Measurements from ENCODE around the gene GALNT1. TPM values are rescaled to one million over a fixed set of nuclear protein-coding genes. Genes with fewer than 3 reads are reported as not detected.

Gene GALNT1
- total RNA-seq, 4 donors from 2014 or later, result 38.7 to 52.1 (median 46.8) TPM

- WGBS, 2 donors (ENCODE audit: low coverage in 1 of 2), result 25 to 85% methylated on average over 1 of the region's 1 CpG
- Histone ChIP-seq H3K9me3 (no peaks in the 10 kb centered on the region), H3K27ac (no peak overlapping the region), H3K4me1 (peaks cover 0 to 30% (median 5%) of the 10 kb centered on the region in 3 donors), H3K27me3 (no peaks in the 10 kb centered on the region), H3K4me3 (no peak overlapping the region), H3K36me3 (peaks cover 0 to 32% of the 10 kb centered on the region in 2 donors)
- ATAC-seq, result no peak
- TF ChIP-seq POLR2AphosphoS5 (IDR thresholded peaks at IDR 0.05) (no peak), POLR2A (IDR thresholded peaks at IDR 0.05) (no peak), EP300 (IDR thresholded peaks at IDR 0.05) (no peak), CTCF (IDR thresholded peaks at IDR 0.05) (no peak)
These were observed 100.8 kb downstream of the GALNT1 start for GRCh38 chr18:35682281-35682867.

- no peak for ATAC-seq
- H3K27ac ChIP-seq, result no peak overlapping the region
- 90 to 91% methylated on average over 1 of the region's 1 CpG for WGBS, 2 donors (ENCODE audit: low coverage in 1 of 2)
These were observed 101.5 kb downstream of the GALNT1 start for GRCh38 chr18:35683021-35683420.

GRCh38 chr18:35688757-35689156 lies 107.2 kb downstream of the GALNT1 start:
- no peak overlapping the region for H3K27ac ChIP-seq
- WGBS, 2 donors (ENCODE audit: low coverage in 1 of 2), result 92% methylated on average over 1 of the region's 1 CpG
- no peak for TF ChIP-seq POLR2AphosphoS5 (IDR thresholded peaks at IDR 0.05)
- TF ChIP-seq CTCF (IDR thresholded peaks at IDR 0.05), result no peak
- no peak for TF ChIP-seq POLR2A (IDR thresholded peaks at IDR 0.05)
- TF ChIP-seq EP300 (IDR thresholded peaks at IDR 0.05), result no peak
- H3K4me3 ChIP-seq, result no peak overlapping the region
- H3K27me3 ChIP-seq, result no peaks in the 10 kb centered on the region
- peaks cover 4 to 62% of the 10 kb centered on the region in 2 donors for H3K36me3 ChIP-seq
- H3K4me1 ChIP-seq, result peaks cover 0 to 8% (median 0%) of the 10 kb centered on the region in 3 donors
- no peaks in the 10 kb centered on the region for H3K9me3 ChIP-seq
- ATAC-seq, result no peak

More at GRCh38 chr18:35683021-35683420, 101.5 kb downstream of the GALNT1 start:
- H3K27me3 ChIP-seq, result no peaks in the 10 kb centered on the region
- TF ChIP-seq CTCF (IDR thresholded peaks at IDR 0.05) (no peak), POLR2AphosphoS5 (IDR thresholded peaks at IDR 0.05) (no peak), POLR2A (IDR thresholded peaks at IDR 0.05) (no peak), EP300 (IDR thresholded peaks at IDR 0.05) (no peak)
- peaks cover 0 to 30% (median 5%) of the 10 kb centered on the region in 3 donors for H3K4me1 ChIP-seq
- H3K4me3 ChIP-seq, result no peak overlapping the region
- H3K9me3 ChIP-seq, result no peaks in the 10 kb centered on the region
- peaks cover 0 to 33% of the 10 kb centered on the region in 2 donors for H3K36me3 ChIP-seq

- H3K4me1 ChIP-seq, result no peaks in the 10 kb centered on the region
- peaks cover 4 to 60% of the 10 kb centered on the region in 2 donors for H3K36me3 ChIP-seq
- ATAC-seq, result no peak
- no peak overlapping the region for H3K27ac ChIP-seq
- H3K9me3 ChIP-seq, result no peaks in the 10 kb centered on the region
- no peak overlapping the region for H3K4me3 ChIP-seq
- H3K27me3 ChIP-seq, result no peaks in the 10 kb centered on the region
- TF ChIP-seq CTCF (IDR thresholded peaks at IDR 0.05) (no peak), POLR2A (IDR thresholded peaks at IDR 0.05) (no peak), EP300 (IDR thresholded peaks at IDR 0.05) (no peak), POLR2AphosphoS5 (IDR thresholded peaks at IDR 0.05) (no peak)
- WGBS, 2 donors (ENCODE audit: low coverage in 1 of 2), result 83 to 91% methylated on average over 4 to 5 of the region's 5 CpGs
These were observed 108.2 kb downstream of the GALNT1 start for GRCh38 chr18:35689728-35690127.

GRCh38 chr18:35691625-35692024 lies 110.1 kb downstream of the GALNT1 start:
- Histone ChIP-seq H3K4me3 (no peak overlapping the region), H3K9me3 (no peaks in the 10 kb centered on the region), H3K4me1 (peaks cover 0 to 4% (median 0%) of the 10 kb centered on the region in 3 donors), H3K27me3 (no peaks in the 10 kb centered on the region), H3K27ac (no peak overlapping the region), H3K36me3 (peaks cover 4 to 57% of the 10 kb centered on the region in 2 donors)
- 95 to 96% methylated on average over 3 to 4 of the region's 4 CpGs for WGBS, 2 donors (ENCODE audit: low coverage in 1 of 2)
- TF ChIP-seq CTCF (IDR thresholded peaks at IDR 0.05), result no peak
- no peak for TF ChIP-seq POLR2A (IDR thresholded peaks at IDR 0.05)
- TF ChIP-seq EP300 (IDR thresholded peaks at IDR 0.05), result no peak
- no peak for TF ChIP-seq POLR2AphosphoS5 (IDR thresholded peaks at IDR 0.05)
- no peak for ATAC-seq

All from gastroesophageal sphincter (tissue), 4 donors.